Ishikawa (cell line): ENCODE measurements around the gene G6PD.

Experiments
- CEBPB ChIP-seq: IDR thresholded peaks from 2 replicates; pipeline ENCODE4 v1.6.1; 2012
- CREB1 ChIP-seq: IDR thresholded peaks from 2 replicates; pipeline ENCODE4 v1.6.1; 2012; ENCODE audit warnings: low read depth
- EGR1 ChIP-seq: IDR thresholded peaks from 2 replicates; pipeline ENCODE4 v1.6.1; 2012
- EP300 ChIP-seq: IDR thresholded peaks from 2 replicates; pipeline ENCODE4 v1.6.1; 2012; ENCODE audit warnings: borderline replicate concordance
- FOXM1 ChIP-seq: IDR thresholded peaks from 2 replicates; pipeline ENCODE4 v1.6.1; 2012; ENCODE audit warnings: low read depth, borderline replicate concordance
- NFIC ChIP-seq: IDR thresholded peaks from 2 replicates; pipeline ENCODE4 v1.6.1; 2012
- RAD21 ChIP-seq: IDR thresholded peaks from 2 replicates; pipeline ENCODE4 v1.6.1; 2012; ENCODE audit warnings: low read depth
- TAF1 ChIP-seq: IDR thresholded peaks from 2 replicates; pipeline ENCODE4 v1.6.1; 2012; ENCODE audit warnings: low read depth, mild to moderate bottlenecking
- TCF12 ChIP-seq: IDR thresholded peaks from 2 replicates; pipeline ENCODE4 v1.6.1; 2012; ENCODE audit warnings: low read depth
- TEAD4 ChIP-seq: IDR thresholded peaks from 2 replicates; pipeline ENCODE4 v1.6.1; 2012
- YY1 ChIP-seq: IDR thresholded peaks from 2 replicates; pipeline ENCODE4 v1.6.1; 2012; ENCODE audit warnings: low read depth
- ZBTB7A ChIP-seq: IDR thresholded peaks from 2 replicates; pipeline ENCODE4 v1.6.1; 2012; ENCODE audit warnings: low read depth
- TF ChIP-seq, protein P1 (sequence below): IDR thresholded peaks from 2 replicates; pipeline ENCODE4 v1.6.1; 2012
- TF ChIP-seq, protein P2 (sequence below): IDR thresholded peaks from 2 replicates; pipeline ENCODE4 v1.6.1; 2012; ENCODE audit warnings: low read depth, mild to moderate bottlenecking
- TF ChIP-seq, protein P3 (sequence below): IDR thresholded peaks from 2 replicates; pipeline ENCODE4 v1.6.1; 2012

The G6PD gene

GRCh38 chrX:154502989-154503388 lies 43.7 kb downstream of the G6PD start:
- TF ChIP-seq TAF1 = no peak
- TF ChIP-seq, protein P1, sequence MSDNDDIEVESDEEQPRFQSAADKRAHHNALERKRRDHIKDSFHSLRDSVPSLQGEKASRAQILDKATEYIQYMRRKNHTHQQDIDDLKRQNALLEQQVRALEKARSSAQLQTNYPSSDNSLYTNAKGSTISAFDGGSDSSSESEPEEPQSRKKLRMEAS = no peak
- TF ChIP-seq NFIC = no peak
- TF ChIP-seq EP300 = no peak
- TF ChIP-seq CEBPB = no peak
- TF ChIP-seq FOXM1 = no peak
- TF ChIP-seq, protein P2, sequence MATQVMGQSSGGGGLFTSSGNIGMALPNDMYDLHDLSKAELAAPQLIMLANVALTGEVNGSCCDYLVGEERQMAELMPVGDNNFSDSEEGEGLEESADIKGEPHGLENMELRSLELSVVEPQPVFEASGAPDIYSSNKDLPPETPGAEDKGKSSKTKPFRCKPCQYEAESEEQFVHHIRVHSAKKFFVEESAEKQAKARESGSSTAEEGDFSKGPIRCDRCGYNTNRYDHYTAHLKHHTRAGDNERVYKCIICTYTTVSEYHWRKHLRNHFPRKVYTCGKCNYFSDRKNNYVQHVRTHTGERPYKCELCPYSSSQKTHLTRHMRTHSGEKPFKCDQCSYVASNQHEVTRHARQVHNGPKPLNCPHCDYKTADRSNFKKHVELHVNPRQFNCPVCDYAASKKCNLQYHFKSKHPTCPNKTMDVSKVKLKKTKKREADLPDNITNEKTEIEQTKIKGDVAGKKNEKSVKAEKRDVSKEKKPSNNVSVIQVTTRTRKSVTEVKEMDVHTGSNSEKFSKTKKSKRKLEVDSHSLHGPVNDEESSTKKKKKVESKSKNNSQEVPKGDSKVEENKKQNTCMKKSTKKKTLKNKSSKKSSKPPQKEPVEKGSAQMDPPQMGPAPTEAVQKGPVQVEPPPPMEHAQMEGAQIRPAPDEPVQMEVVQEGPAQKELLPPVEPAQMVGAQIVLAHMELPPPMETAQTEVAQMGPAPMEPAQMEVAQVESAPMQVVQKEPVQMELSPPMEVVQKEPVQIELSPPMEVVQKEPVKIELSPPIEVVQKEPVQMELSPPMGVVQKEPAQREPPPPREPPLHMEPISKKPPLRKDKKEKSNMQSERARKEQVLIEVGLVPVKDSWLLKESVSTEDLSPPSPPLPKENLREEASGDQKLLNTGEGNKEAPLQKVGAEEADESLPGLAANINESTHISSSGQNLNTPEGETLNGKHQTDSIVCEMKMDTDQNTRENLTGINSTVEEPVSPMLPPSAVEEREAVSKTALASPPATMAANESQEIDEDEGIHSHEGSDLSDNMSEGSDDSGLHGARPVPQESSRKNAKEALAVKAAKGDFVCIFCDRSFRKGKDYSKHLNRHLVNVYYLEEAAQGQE = no peak
- no peak for TF ChIP-seq RAD21
- TF ChIP-seq, protein P3, sequence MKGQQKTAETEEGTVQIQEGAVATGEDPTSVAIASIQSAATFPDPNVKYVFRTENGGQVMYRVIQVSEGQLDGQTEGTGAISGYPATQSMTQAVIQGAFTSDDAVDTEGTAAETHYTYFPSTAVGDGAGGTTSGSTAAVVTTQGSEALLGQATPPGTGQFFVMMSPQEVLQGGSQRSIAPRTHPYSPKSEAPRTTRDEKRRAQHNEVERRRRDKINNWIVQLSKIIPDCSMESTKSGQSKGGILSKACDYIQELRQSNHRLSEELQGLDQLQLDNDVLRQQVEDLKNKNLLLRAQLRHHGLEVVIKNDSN = no peak
- no peak for TF ChIP-seq ZBTB7A
- no peak for TF ChIP-seq YY1
- no peak for TF ChIP-seq TCF12
- no peak for TF ChIP-seq TEAD4
- no peak for TF ChIP-seq CREB1
- TF ChIP-seq EGR1 = no peak

DNA sequence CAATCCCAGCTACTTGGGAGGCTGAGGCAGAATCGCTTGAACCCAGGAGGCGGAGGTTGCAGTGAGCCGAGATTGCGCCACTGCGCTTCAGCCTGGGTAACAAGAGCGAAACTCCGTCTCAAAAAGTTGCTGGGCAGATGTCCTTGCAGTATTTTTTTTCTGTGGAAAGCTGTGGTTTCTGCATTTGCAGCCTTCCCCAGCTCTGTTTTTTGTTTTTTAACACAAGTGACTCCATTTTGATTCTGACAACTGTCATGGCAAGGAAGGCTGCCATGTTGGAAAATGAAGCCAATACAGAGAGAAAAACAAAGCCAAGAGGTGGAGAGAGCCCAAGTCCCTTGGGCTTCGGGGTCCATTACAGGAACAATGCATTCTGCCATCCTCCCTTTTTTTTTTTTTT lies 44.5 kb downstream of the G6PD start:
- TF ChIP-seq FOXM1 (no peak), TAF1 (no peak), EP300 (no peak), CREB1 (no peak)

- TF ChIP-seq, protein P1 = no peak
- TF ChIP-seq TEAD4 = no peak
- no peak for TF ChIP-seq CREB1
- TF ChIP-seq EP300 = no peak
- no peak for TF ChIP-seq TCF12
- no peak for TF ChIP-seq YY1
These were observed 51.1 kb downstream of the G6PD start for GRCh38 chrX:154495472-154495922.

DNA sequence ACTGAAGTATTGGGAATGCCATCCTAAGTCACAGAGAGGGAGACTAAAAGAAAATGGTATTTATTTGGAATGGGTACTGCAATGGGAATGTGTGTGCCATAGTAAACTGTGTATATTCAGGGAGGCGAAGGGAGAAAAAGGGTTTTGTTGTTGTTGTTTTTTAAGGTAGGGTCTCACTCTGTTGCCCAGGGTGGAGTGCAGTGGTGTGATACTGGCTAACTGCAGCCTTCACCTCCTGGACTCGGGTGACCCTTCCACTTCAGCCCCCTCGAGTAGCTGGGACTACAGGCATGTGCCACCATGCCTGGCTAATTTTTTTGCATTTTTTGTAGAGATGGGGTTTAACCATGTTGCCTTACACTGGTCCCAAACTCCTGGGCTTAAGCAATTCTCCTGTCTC lies 51.9 kb downstream of the G6PD start:
- no peak for TF ChIP-seq TEAD4
- TF ChIP-seq TCF12 = no peak
- TF ChIP-seq, protein P3 = no peak
- TF ChIP-seq, protein P2 = no peak
- TF ChIP-seq, protein P1 = no peak
- TF ChIP-seq EP300 = no peak

DNA sequence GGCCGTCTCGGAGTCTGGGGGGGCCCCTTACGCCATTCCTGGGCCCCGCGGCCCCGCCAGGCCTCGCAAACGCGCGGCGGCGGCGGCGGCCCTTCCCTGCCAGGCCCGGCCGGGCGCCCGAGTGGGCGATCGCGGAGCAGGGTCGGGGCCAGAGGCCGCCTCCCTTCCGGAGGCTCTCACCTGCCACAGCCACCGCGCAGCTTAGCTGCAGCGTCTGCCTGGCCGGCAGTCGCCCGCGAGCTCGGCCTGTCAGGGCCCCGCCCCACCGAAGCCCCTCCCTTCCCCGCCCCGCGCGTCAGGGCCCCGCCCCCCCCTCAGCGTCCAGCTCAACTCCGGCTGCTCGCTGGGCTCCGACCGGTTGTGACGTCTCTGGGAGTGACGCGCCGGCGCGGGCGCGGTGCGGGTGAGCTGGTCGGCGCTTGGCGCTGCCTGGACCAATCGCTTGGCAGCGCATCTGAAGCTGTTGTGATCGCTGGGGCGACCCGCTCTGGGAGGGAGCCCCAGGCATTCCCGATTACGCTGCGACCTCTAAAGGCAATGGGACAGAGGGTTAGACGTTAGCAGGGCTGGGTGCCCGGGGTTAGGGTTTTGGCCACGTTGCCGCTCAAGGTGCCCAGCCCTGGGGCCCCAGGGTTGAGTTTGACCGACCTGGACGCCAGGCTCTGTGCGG lies 56.1 kb downstream of the G6PD start, which contains the start of gene SLC10A3:
Gene SLC10A3 (minus strand): TSS at position 216 of the 670 bp plus-strand sequence. CDS start 1,689 bp downstream, outside the sequence.
- TF ChIP-seq, protein P2 = no peak
- peak; percentile 64 for TF ChIP-seq CREB1
- TF ChIP-seq ZBTB7A = no peak
- TF ChIP-seq TAF1 = peak; percentile 68; the same call in 1 of the 2 replicates
- no peak for TF ChIP-seq TCF12
- TF ChIP-seq FOXM1 = no peak
